ENCODE results near the gene MTA3.
"Not testable (repeated sequence)": the region's sequence is repeated elsewhere in the genome, so short reads cannot be mapped to it uniquely, and the experiment has no call there.

MTA3 gene

GRCh38 chr2:42567806-42568400 is 529 bp upstream of the MTA3 start:
- DNase-seq, result no peak

GRCh38 chr2:42569116-42569711 is 782 bp downstream of the MTA3 start:
- peak; percentile 42 for DNase-seq

GRCh38 chr2:42569883-42570282 is 1.5 kb downstream of the MTA3 start:
- no peak for DNase-seq

- DNase-seq, result no peak
Observed at GRCh38 chr2:42572297-42573081, 4.1 kb downstream of the MTA3 start.

- DNase-seq, result no peak
Observed at GRCh38 chr2:42573256-42573655, 4.8 kb downstream of the MTA3 start.

GRCh38 chr2:42575458-42576064 is 7.1 kb downstream of the MTA3 start:
- no peak for DNase-seq

- no peak for DNase-seq
Observed at GRCh38 chr2:42578621-42579020, 10.2 kb downstream of the MTA3 start.

- no peak for DNase-seq
Observed at GRCh38 chr2:42581257-42581656, 12.8 kb downstream of the MTA3 start.

GRCh38 chr2:42584628-42585027 is 16.2 kb downstream of the MTA3 start:
- not testable (repeated sequence) for DNase-seq

GRCh38 chr2:42585779-42586178 is 17.3 kb downstream of the MTA3 start:
- no peak for DNase-seq

GRCh38 chr2:42587526-42588117 is 19.2 kb downstream of the MTA3 start:
- no peak for DNase-seq

- DNase-seq, result no peak
Observed at GRCh38 chr2:42588121-42588520, 19.7 kb downstream of the MTA3 start.

GRCh38 chr2:42590176-42590575 is 21.7 kb downstream of the MTA3 start:
- no peak for DNase-seq

- DNase-seq, result no peak
Observed at GRCh38 chr2:42593282-42593681, 24.9 kb downstream of the MTA3 start.

GRCh38 chr2:42598656-42599055 is 30.2 kb downstream of the MTA3 start:
- no peak for DNase-seq

GRCh38 chr2:42601076-42601475 is 32.6 kb downstream of the MTA3 start:
- DNase-seq, result no peak

GRCh38 chr2:42602218-42602875 is 33.9 kb downstream of the MTA3 start:
- DNase-seq, result no peak

- DNase-seq, result no peak
Observed at GRCh38 chr2:42602876-42603219, 34.4 kb downstream of the MTA3 start.

GRCh38 chr2:42604341-42604867 is 36.0 kb downstream of the MTA3 start:
- not testable (repeated sequence) for DNase-seq

- DNase-seq, result not testable (repeated sequence)
Observed at GRCh38 chr2:42606166-42606565, 37.7 kb downstream of the MTA3 start.

GRCh38 chr2:42607101-42607637 is 38.7 kb downstream of the MTA3 start:
- no peak for DNase-seq

- no peak for DNase-seq
Observed at GRCh38 chr2:42613281-42614064, 45.0 kb downstream of the MTA3 start.
